A673 (cell line): ENCODE results near the gene CERK. TPM values are rescaled to one million over a fixed set of nuclear protein-coding genes. Genes with fewer than 3 reads are reported as not detected.

Source experiments
- BruUV-seq: library from RNA; stranded (reverse); fragments of 400-500 nt; replicated peaks from 2 replicates; lab custom pipeline; 2021; lab: Mats Ljungman, UMichigan
- CTCF ChIA-PET: fragments of 300-600 bp; sonication (Branson Sonifier 250); formaldehyde crosslinking; loops from one replicate; lab custom pipeline; 2022; ENCODE audit warnings: antibody characterized with exemption; lab: Charles Lee
- POLR2A ChIA-PET: fragments of 300-600 bp; sonication (Branson Sonifier 250); formaldehyde crosslinking; loops from one replicate; lab custom pipeline; 2022; ENCODE audit warnings: antibody characterized with exemption; ENCODE audit not compliant: low non-redundant PET; lab: Charles Lee
- DNase-seq: peaks from one replicate; pipeline ENCODE4 v3.0.0-alpha.2; 2015; ENCODE audit warnings: low spot score
- H3K27ac ChIP-seq: fragments of 200-600 bp; sonication (generic); 2 replicates; pipeline ENCODE4 v1.5.1; 2016; ENCODE audit warnings: mixed run types, low read depth, mild to moderate bottlenecking, mixed read lengths, antibody characterized with exemption, low read length; ENCODE audit not compliant: poor library complexity, severe bottlenecking
- H3K27me3 ChIP-seq: fragments of 200-600 bp; sonication (generic); replicated peaks from 2 replicates; pipeline ENCODE4 v1.6.1; 2017; ENCODE audit warnings: mixed run types, low read depth, mild to moderate bottlenecking, mixed read lengths, antibody characterized with exemption, low read length; ENCODE audit not compliant: insufficient read depth, poor library complexity
- H3K36me3 ChIP-seq: fragments of 200-600 bp; sonication (generic); 2 replicates; pipeline ENCODE4 v1.6.1; 2016; ENCODE audit warnings: mixed run types, mild to moderate bottlenecking, mixed read lengths, antibody characterized with exemption, low read length; ENCODE audit not compliant: insufficient read depth, poor library complexity, severe bottlenecking
- H3K4me1 ChIP-seq: fragments of 200-600 bp; sonication (generic); 2 replicates; pipeline ENCODE4 v1.6.1; 2017; ENCODE audit warnings: mixed run types, mild to moderate bottlenecking, mixed read lengths, antibody characterized with exemption, low read length; ENCODE audit not compliant: insufficient read depth, poor library complexity, severe bottlenecking
- H3K4me3 ChIP-seq: fragments of 200-600 bp; sonication (generic); 2 replicates; pipeline ENCODE4 v1.5.1; 2016; ENCODE audit warnings: low read depth, mixed run types, mild to moderate bottlenecking, mixed read lengths, low read length; ENCODE audit not compliant: poor library complexity, severe bottlenecking
- H3K9me3 ChIP-seq: fragments of 200-600 bp; sonication (generic); 2 replicates; pipeline ENCODE4 v1.6.1; 2016; ENCODE audit warnings: mixed run types, low read depth, mild to moderate bottlenecking, mixed read lengths, antibody characterized with exemption, low read length; ENCODE audit not compliant: poor library complexity, severe bottlenecking
- EZH2 ChIP-seq: fragments of 200-600 bp; sonication (generic); IDR thresholded peaks from 2 replicates; pipeline ENCODE4 v1.6.1; 2017; ENCODE audit warnings: borderline replicate concordance, low read depth, mild to moderate bottlenecking, mixed read lengths, antibody characterized with exemption, low read length; ENCODE audit not compliant: poor library complexity, severe bottlenecking
- intact Hi-C: fragments of 100-400 bp; cut with micrococcal nuclease; formaldehyde crosslinking; loops from one replicate; pipeline ENCODE4 v1.10.0; 2022; ENCODE audit not compliant: unreplicated experiment
- total RNA-seq: library from RNA; stranded (reverse); gene quantifications from 2 replicates; pipeline ENCODE4 v1.2.3, GENCODE V29; 2021
- TF ChIP-seq, protein P1 (sequence below): fragments of 300-800, 200-600 bp; sonication (generic); conservative IDR thresholded peaks from 2 replicates; pipeline ENCODE4 v1.5.1; 2017; ENCODE audit warnings: low read depth, mild to moderate bottlenecking, antibody characterized with exemption, low read length, moderate library complexity, mixed read lengths

CERK gene
- total RNA-seq, 1 experiment from 2014 or later = 58.8 TPM

DNA sequence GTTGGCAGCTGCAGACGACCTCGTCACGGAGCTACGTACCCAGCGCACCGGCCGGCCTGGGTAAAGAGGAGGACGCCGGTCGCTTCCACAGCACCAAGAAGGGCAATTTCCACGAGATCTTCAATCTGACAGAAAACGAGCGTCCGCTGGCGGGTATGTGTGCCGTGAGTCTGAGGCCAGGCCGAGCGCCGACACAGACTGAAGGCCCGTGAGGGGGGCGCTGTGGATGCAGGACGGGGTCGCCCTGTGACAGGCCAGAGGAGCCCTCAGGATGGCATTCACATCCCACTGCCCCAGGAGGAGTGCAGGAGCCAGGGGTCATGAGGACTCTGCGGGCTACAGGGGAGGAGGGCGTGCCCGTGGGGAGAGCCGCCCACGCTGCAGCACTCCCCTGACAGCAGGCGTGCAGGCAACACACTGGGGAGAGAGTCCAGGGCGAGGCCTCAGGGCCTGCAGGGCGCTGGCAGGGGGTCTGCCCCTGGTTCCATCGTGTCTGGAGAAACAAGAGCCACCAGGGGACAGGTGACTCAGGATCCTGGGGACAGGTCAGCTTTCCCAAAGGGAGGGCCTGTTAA lies 64.3 kb downstream of the CERK start:
- TF ChIP-seq EZH2 = no peak
- TF ChIP-seq, protein P1, sequence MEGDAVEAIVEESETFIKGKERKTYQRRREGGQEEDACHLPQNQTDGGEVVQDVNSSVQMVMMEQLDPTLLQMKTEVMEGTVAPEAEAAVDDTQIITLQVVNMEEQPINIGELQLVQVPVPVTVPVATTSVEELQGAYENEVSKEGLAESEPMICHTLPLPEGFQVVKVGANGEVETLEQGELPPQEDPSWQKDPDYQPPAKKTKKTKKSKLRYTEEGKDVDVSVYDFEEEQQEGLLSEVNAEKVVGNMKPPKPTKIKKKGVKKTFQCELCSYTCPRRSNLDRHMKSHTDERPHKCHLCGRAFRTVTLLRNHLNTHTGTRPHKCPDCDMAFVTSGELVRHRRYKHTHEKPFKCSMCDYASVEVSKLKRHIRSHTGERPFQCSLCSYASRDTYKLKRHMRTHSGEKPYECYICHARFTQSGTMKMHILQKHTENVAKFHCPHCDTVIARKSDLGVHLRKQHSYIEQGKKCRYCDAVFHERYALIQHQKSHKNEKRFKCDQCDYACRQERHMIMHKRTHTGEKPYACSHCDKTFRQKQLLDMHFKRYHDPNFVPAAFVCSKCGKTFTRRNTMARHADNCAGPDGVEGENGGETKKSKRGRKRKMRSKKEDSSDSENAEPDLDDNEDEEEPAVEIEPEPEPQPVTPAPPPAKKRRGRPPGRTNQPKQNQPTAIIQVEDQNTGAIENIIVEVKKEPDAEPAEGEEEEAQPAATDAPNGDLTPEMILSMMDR = no peak
- DNase-seq = no peak
- BruUV-seq = no TSS peak
- Histone ChIP-seq H3K9me3 (no peaks in the 10 kb centered on the region), H3K27me3 (no peaks in the 10 kb centered on the region), H3K27ac (no peak overlapping the region), H3K36me3 (no peaks in the 10 kb centered on the region), H3K4me3 (no peak overlapping the region), H3K4me1 (peaks cover 2% of the 10 kb centered on the region)
- ChIA-PET POLR2A (no interaction called here), CTCF (no interaction called here)
- intact Hi-C loops = loop anchor here (10.0 kb wide), 1 partner anchor 109 kb away; no protein-coding TSS in a partner anchor

DNA sequence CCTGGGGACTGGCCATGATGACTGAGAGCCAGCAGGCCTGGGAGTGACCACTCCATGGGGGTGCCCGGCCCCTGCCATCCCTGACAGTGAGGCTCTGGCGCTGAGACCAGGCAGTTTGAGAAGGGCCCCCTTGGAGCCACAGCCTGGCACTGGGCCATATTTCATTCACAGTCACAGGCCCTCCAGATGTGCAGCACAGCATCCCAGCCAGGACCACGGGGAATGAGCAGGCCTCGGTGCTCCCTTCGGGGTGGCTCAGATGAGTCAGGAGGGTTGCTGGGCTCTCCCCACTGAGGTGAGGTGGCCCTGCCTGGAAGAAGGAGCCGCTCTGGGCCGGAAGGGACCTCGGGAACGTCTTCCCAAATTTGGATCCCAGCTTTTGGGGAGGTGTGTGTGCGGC lies 64.8 kb downstream of the CERK start:
- H3K27me3 ChIP-seq = no peaks in the 10 kb centered on the region
- H3K4me3 ChIP-seq = no peak overlapping the region
- CTCF ChIA-PET = no interaction called here
- no peak for TF ChIP-seq EZH2
- TF ChIP-seq, protein P1 = no peak
- POLR2A ChIA-PET = no interaction called here
- H3K36me3 ChIP-seq = no peaks in the 10 kb centered on the region
- no peak overlapping the region for H3K27ac ChIP-seq
- intact Hi-C loops = loop anchor here (10.0 kb wide), 1 partner anchor 108 kb away; no protein-coding TSS in a partner anchor
- no peaks in the 10 kb centered on the region for H3K4me1 ChIP-seq
- BruUV-seq = no TSS peak
- DNase-seq = no peak
- H3K9me3 ChIP-seq = no peaks in the 10 kb centered on the region

DNA sequence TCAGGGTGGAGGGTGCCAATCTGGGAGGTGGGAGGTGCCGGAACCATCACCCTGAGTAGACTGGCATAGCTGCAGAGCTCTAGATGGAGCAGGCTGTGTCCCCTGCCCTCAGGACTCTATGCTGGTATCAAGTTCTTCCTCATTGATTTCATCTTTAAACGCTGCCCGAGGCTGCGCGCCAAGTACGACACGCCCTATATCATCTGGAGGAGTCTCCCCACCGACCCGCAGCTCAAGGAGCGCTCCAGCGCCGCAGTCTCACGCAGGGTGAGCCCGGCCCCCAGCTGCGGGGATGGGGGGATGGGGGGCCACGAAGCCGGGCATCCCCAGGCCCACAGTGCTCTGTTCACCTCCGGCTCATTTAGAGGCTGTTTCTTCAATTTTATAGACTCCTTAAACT lies 65.3 kb downstream of the CERK start:
- no peak overlapping the region for H3K4me3 ChIP-seq
- DNase-seq = no peak
- no peaks in the 10 kb centered on the region for H3K36me3 ChIP-seq
- H3K9me3 ChIP-seq = no peaks in the 10 kb centered on the region
- no TSS peak for BruUV-seq
- H3K4me1 ChIP-seq = no peaks in the 10 kb centered on the region
- no peaks in the 10 kb centered on the region for H3K27me3 ChIP-seq
- intact Hi-C loops = loop anchor here (10.0 kb wide), 1 partner anchor 108 kb away; no protein-coding TSS in a partner anchor
- TF ChIP-seq, protein P1 = no peak
- no peak for TF ChIP-seq EZH2
- ChIA-PET POLR2A (no interaction called here), CTCF (no interaction called here)
- no peak overlapping the region for H3K27ac ChIP-seq
